ENCODE results near the gene AK4.

The AK4 gene

DNA sequence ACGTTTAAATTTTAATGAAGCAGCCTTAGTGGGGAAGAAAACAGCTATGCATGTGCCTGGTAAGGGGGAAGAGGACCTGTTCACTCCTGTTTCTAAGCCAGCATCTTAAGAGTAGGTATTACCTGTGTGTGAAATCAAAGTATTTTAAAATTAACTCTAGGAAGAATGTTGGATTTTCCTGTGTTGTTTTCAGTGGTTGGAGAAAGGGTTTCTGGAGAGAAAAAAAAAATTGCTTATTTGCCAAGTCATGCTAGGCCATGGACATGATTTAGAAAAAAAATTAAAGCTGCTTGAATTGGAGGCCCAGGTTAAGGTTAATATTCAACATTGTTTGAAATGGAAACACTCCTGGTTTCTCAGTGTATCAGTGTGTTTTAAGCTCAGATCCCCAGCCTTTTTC is 118.5 kb downstream of the AK4 start:
- Histone ChIP-seq H3K27me3 (ENCODE audit: control insufficient read depth, insufficient read depth, low read length) (peaks cover 3% of the 10 kb centered on the region), H3K27ac (no peak overlapping the region), H3K36me3 (ENCODE audit: control insufficient read depth, insufficient read depth, low read length) (no peaks in the 10 kb centered on the region), H2AFZ (peak overlapping the region; percentile 84), H3K9ac (no peak overlapping the region), H3K79me2 (no peaks in the 10 kb centered on the region), H3K4me3 (ENCODE audit: low read depth, low read length) (no peak overlapping the region), H3K4me2 (ENCODE audit: low read length) (no peak overlapping the region), H3K9me3 (ENCODE audit: control insufficient read depth, low read length) (no peaks in the 10 kb centered on the region), H3K4me1 (no peaks in the 10 kb centered on the region)
- TF ChIP-seq, protein P1, sequence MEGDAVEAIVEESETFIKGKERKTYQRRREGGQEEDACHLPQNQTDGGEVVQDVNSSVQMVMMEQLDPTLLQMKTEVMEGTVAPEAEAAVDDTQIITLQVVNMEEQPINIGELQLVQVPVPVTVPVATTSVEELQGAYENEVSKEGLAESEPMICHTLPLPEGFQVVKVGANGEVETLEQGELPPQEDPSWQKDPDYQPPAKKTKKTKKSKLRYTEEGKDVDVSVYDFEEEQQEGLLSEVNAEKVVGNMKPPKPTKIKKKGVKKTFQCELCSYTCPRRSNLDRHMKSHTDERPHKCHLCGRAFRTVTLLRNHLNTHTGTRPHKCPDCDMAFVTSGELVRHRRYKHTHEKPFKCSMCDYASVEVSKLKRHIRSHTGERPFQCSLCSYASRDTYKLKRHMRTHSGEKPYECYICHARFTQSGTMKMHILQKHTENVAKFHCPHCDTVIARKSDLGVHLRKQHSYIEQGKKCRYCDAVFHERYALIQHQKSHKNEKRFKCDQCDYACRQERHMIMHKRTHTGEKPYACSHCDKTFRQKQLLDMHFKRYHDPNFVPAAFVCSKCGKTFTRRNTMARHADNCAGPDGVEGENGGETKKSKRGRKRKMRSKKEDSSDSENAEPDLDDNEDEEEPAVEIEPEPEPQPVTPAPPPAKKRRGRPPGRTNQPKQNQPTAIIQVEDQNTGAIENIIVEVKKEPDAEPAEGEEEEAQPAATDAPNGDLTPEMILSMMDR (IDR thresholded peaks at IDR 0.05) = no peak

DNA sequence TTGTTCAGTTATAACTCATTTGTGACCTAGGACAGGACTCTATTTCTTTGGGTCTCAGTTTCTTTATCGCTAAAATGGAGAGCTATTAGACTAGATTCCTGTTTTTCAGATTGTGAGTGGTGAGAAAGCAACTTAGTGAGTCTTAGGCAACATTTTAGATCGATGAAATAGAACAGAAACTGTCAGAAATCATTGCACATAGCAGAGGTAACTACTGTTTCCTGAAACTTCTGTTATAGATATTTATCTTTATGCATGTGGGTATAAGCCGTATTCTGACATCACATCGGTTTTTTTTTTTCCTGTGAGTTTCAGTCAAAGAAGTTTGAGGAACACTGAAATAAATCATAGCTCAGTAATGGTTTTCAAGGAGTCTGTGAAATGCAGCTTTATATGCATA is 119.3 kb downstream of the AK4 start:
- Histone ChIP-seq H3K36me3 (ENCODE audit: control insufficient read depth, insufficient read depth, low read length) (no peaks in the 10 kb centered on the region), H3K79me2 (no peaks in the 10 kb centered on the region), H3K4me3 (ENCODE audit: low read depth, low read length) (no peak overlapping the region), H2AFZ (no peak overlapping the region), H3K4me1 (no peaks in the 10 kb centered on the region), H3K9ac (no peak overlapping the region), H3K27me3 (ENCODE audit: control insufficient read depth, insufficient read depth, low read length) (peaks cover 3% of the 10 kb centered on the region), H3K4me2 (ENCODE audit: low read length) (no peak overlapping the region), H3K27ac (no peak overlapping the region), H3K9me3 (ENCODE audit: control insufficient read depth, low read length) (no peaks in the 10 kb centered on the region)
- TF ChIP-seq, protein P1 (IDR thresholded peaks at IDR 0.05) = no peak

DNA sequence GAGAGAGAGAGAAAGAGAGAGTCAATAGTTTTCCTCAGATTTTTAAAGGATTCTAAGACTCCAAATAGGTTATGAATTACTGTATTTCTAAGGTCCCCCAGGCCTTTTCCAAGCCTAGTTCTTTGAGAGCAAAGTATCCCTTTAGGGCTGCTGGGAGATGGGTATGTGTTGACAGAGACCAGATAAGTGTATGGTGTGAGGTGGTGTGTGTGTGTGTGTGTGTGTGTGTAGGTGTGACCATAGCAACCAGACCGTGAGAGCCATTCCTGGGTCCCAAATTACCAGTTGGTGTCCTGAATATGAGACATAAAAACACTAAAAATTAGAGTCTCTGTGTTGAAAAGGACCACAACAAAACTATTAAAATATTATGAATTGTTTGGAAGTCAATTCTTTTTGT is 119.7 kb downstream of the AK4 start:
- Histone ChIP-seq H3K9ac (no peak overlapping the region), H3K36me3 (ENCODE audit: control insufficient read depth, insufficient read depth, low read length) (no peaks in the 10 kb centered on the region), H2AFZ (no peak overlapping the region), H3K27me3 (ENCODE audit: control insufficient read depth, insufficient read depth, low read length) (peaks cover 3% of the 10 kb centered on the region), H3K79me2 (no peaks in the 10 kb centered on the region), H3K4me3 (ENCODE audit: low read depth, low read length) (no peak overlapping the region), H3K4me2 (ENCODE audit: low read length) (no peak overlapping the region), H3K4me1 (no peaks in the 10 kb centered on the region), H3K9me3 (ENCODE audit: control insufficient read depth, low read length) (no peaks in the 10 kb centered on the region), H3K27ac (no peak overlapping the region)
- TF ChIP-seq, protein P1 (IDR thresholded peaks at IDR 0.05) = no peak

GRCh38 chr1:65269612-65270011 is 121.6 kb downstream of the AK4 start:
- H3K9me3 ChIP-seq (ENCODE audit: control insufficient read depth, low read length) = no peaks in the 10 kb centered on the region
- no peaks in the 10 kb centered on the region for H3K79me2 ChIP-seq
- no peaks in the 10 kb centered on the region for H3K4me1 ChIP-seq
- H3K9ac ChIP-seq = no peak overlapping the region
- TF ChIP-seq, protein P1 (IDR thresholded peaks at IDR 0.05) = no peak
- no peaks in the 10 kb centered on the region for H3K36me3 ChIP-seq (ENCODE audit: control insufficient read depth, insufficient read depth, low read length)
- H3K27ac ChIP-seq = no peak overlapping the region
- no peak overlapping the region for H3K4me3 ChIP-seq (ENCODE audit: low read depth, low read length)
- H2AFZ ChIP-seq = no peak overlapping the region
- H3K27me3 ChIP-seq (ENCODE audit: control insufficient read depth, insufficient read depth, low read length) = peaks cover 3% of the 10 kb centered on the region
- no peak overlapping the region for H3K4me2 ChIP-seq (ENCODE audit: low read length)

- TF ChIP-seq, protein P1 (IDR thresholded peaks at IDR 0.05) = no peak
- Histone ChIP-seq H3K9ac (no peak overlapping the region), H3K36me3 (ENCODE audit: control insufficient read depth, insufficient read depth, low read length) (no peaks in the 10 kb centered on the region), H3K27ac (no peak overlapping the region), H2AFZ (no peak overlapping the region), H3K4me3 (ENCODE audit: low read depth, low read length) (no peak overlapping the region), H3K4me1 (no peaks in the 10 kb centered on the region), H3K79me2 (no peaks in the 10 kb centered on the region), H3K4me2 (ENCODE audit: low read length) (no peak overlapping the region), H3K9me3 (ENCODE audit: control insufficient read depth, low read length) (no peaks in the 10 kb centered on the region), H3K27me3 (ENCODE audit: control insufficient read depth, insufficient read depth, low read length) (no peaks in the 10 kb centered on the region)
Measured at GRCh38 chr1:65276197-65276939, 128.4 kb downstream of the AK4 start.

Data from parathyroid adenoma (tissue), 2 donors.